B cell (primary cell): ENCODE measurements around the gene ZNF324.

Source experiments
- CTCF ChIP-seq: fragments of 200-600 bp; IDR thresholded peaks from one replicate; pipeline ENCODE4 v1.8.0; 2022; ENCODE audit warnings: antibody characterized with exemption, mild to moderate bottlenecking
- EZH2 ChIP-seq: IDR thresholded peaks from 2 replicates; pipeline ENCODE4 v1.6.1; 2012; ENCODE audit warnings: borderline replicate concordance, low read depth, mild to moderate bottlenecking, moderate library complexity, low read length; ENCODE audit not compliant: insufficient read depth, poor library complexity, severe bottlenecking

GRCh38 chr19:58522709-58523108 is 55.8 kb downstream of the ZNF324 start:
- TF ChIP-seq EZH2 (no peak), CTCF (no peak)
